Upper lobe of left lung (tissue), 4 donors: ENCODE data around the gene EXOC4.

Source experiments
- EP300 ChIP-seq, 4 donors: sonication (generic); formaldehyde crosslinking; IDR thresholded peaks; one replicate each; pipeline ENCODE4 v1.5.1; 2017; ENCODE audit warnings: antibody characterized with exemption in 4 of 4, control low read depth in 2 of 4
- POLR2AphosphoS5 ChIP-seq, 2 donors: sonication (generic); formaldehyde crosslinking; IDR thresholded peaks; one replicate each; pipeline ENCODE4 v1.5.1; 2017; ENCODE audit warnings: antibody characterized with exemption in 2 of 2
- TF ChIP-seq, protein P1 (sequence below), 6 experiments: fragments of 450-650 bp in 4 of 6; fragments of 200-600 bp in 2 of 6; sonication (generic) in 2 of 6; IDR thresholded peaks; one replicate each; pipeline ENCODE4 v1.5.1; 2016 to 2019; ENCODE audit warnings: antibody characterized with exemption in 6 of 6

DNA sequence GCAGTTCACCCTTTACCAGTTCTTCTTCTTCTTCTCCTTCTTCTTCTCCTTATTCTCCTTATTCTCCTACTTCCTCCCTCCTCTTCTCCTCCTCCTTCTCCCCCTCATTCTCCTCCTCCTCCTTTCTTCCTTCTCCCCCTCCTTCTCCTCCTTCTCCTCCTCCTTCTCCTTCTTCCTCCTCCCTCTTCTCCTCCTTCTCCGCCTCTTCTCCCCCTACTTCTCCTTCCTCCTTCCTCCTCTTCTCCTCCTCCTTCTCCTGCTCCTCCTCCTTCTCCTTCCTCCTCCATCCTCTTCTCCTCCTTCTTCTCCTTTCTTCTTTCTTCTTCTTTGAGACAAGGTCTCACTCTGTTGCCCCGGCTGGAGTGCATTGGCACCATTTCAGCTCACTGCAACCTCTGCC, 816.3 kb downstream of the EXOC4 start:
- no peak for TF ChIP-seq EP300 (IDR thresholded peaks at IDR 0.05)
- no peak for TF ChIP-seq POLR2AphosphoS5 (IDR thresholded peaks at IDR 0.05)
- TF ChIP-seq, protein P1, sequence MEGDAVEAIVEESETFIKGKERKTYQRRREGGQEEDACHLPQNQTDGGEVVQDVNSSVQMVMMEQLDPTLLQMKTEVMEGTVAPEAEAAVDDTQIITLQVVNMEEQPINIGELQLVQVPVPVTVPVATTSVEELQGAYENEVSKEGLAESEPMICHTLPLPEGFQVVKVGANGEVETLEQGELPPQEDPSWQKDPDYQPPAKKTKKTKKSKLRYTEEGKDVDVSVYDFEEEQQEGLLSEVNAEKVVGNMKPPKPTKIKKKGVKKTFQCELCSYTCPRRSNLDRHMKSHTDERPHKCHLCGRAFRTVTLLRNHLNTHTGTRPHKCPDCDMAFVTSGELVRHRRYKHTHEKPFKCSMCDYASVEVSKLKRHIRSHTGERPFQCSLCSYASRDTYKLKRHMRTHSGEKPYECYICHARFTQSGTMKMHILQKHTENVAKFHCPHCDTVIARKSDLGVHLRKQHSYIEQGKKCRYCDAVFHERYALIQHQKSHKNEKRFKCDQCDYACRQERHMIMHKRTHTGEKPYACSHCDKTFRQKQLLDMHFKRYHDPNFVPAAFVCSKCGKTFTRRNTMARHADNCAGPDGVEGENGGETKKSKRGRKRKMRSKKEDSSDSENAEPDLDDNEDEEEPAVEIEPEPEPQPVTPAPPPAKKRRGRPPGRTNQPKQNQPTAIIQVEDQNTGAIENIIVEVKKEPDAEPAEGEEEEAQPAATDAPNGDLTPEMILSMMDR (IDR thresholded peaks at IDR 0.05) = no peak
